WTC11 (cell line): ENCODE measurements around the gene ASB15. TPM values are rescaled to one million over a fixed set of nuclear protein-coding genes. Genes with fewer than 3 reads are reported as not detected.

Experiments
- ATAC-seq: fragments of 200-7000 bp; cut with Tn5 transposase; 2 replicates; pipeline ENCODE4 v1.10.0; 2021; ENCODE audit warnings: mild to moderate bottlenecking, moderate library complexity
- CTCF ChIA-PET: fragments of 300-600 bp; sonication (Branson Sonifier 250); formaldehyde crosslinking; loops from one replicate; lab custom pipeline; 2021; ENCODE audit warnings: antibody characterized with exemption; lab: Charles Lee
- POLR2A ChIA-PET: fragments of 350-600 bp; sonication (Branson Sonifier 250); formaldehyde crosslinking; loops from one replicate; lab custom pipeline; 2021; ENCODE audit warnings: antibody characterized with exemption; lab: Charles Lee
- DNase-seq: peaks from one replicate; pipeline ENCODE4 v3.0.0; 2021; ENCODE audit warnings: low spot score
- H3K27ac Mint-ChIP-seq: 2 replicates; pipeline ENCODE4 v1.8.0; 2021; ENCODE audit warnings: mixed read lengths
- H3K27me3 Mint-ChIP-seq: 2 replicates; pipeline ENCODE4 v1.8.0; 2021; ENCODE audit warnings: low read depth, mild to moderate bottlenecking, moderate library complexity, mixed read lengths
- H3K36me3 Mint-ChIP-seq: 2 replicates; pipeline ENCODE4 v1.8.0; 2021; ENCODE audit warnings: mixed read lengths
- H3K4me1 Mint-ChIP-seq: 2 replicates; pipeline ENCODE4 v1.8.0; 2022; ENCODE audit warnings: mixed read lengths
- H3K4me3 Mint-ChIP-seq: 2 replicates; pipeline ENCODE4 v1.8.0; 2021; ENCODE audit warnings: mild to moderate bottlenecking, moderate library complexity, mixed read lengths
- H3K9me3 Mint-ChIP-seq: 2 replicates; pipeline ENCODE4 v1.8.0; 2021; ENCODE audit warnings: mixed read lengths
- EMX1 ChIP-seq: fragments of 250-450 bp; sonication (Bioruptor Pico); IDR thresholded peaks from 2 replicates; pipeline ENCODE4 v1.8.0; 2021; ENCODE audit warnings: mild to moderate bottlenecking
- FOXK1 ChIP-seq: sonication (generic); formaldehyde crosslinking; IDR thresholded peaks from 2 replicates; pipeline ENCODE4 v1.8.0; 2022; ENCODE audit warnings: mild to moderate bottlenecking, moderate library complexity, missing genetic modification reagents
- GTF2I ChIP-seq: fragments of 250-450 bp; sonication (Bioruptor Pico); conservative IDR thresholded peaks from 2 replicates; pipeline ENCODE4 v1.4.0; 2021; ENCODE audit warnings: mild to moderate bottlenecking
- SP1 ChIP-seq: sonication (generic); formaldehyde crosslinking; conservative IDR thresholded peaks from 2 replicates; pipeline ENCODE4 v1.8.1; 2022; ENCODE audit warnings: missing genetic modification reagents
- TCF7 ChIP-seq: sonication (generic); formaldehyde crosslinking; IDR thresholded peaks from 2 replicates; pipeline ENCODE4 v1.8.0; 2022; ENCODE audit warnings: mild to moderate bottlenecking, low read depth, missing genetic modification reagents, moderate library complexity
- TEAD1 ChIP-seq: sonication (generic); formaldehyde crosslinking; IDR thresholded peaks from 2 replicates; pipeline ENCODE4 v1.8.0; 2022; ENCODE audit warnings: mild to moderate bottlenecking, missing genetic modification reagents
- TEAD4 ChIP-seq: sonication (generic); formaldehyde crosslinking; IDR thresholded peaks from 2 replicates; pipeline ENCODE4 v1.8.0; 2022; ENCODE audit warnings: mild to moderate bottlenecking, missing genetic modification reagents
- ZNF423 ChIP-seq: fragments of 250-450 bp; sonication (Bioruptor Pico); IDR thresholded peaks from 2 replicates; pipeline ENCODE4 v2.1.2; 2022; ENCODE audit warnings: mild to moderate bottlenecking, moderate library complexity
- total RNA-seq: library from RNA; stranded (reverse); gene quantifications from 3 replicates; pipeline ENCODE4 v1.2.3, GENCODE V29; 2021
- TF ChIP-seq, protein P1 (sequence below): sonication (generic); formaldehyde crosslinking; IDR thresholded peaks from 2 replicates; pipeline ENCODE4 v1.8.1; 2023; ENCODE audit warnings: mild to moderate bottlenecking, missing genetic modification reagents, moderate library complexity
- TF ChIP-seq, protein P2 (sequence below): sonication (generic); formaldehyde crosslinking; IDR thresholded peaks from 2 replicates; pipeline ENCODE4 v1.8.0; 2022; ENCODE audit warnings: mild to moderate bottlenecking, missing genetic modification reagents
- TF ChIP-seq, protein P3 (sequence below): sonication (generic); formaldehyde crosslinking; IDR thresholded peaks from 2 replicates; pipeline ENCODE4 v1.8.0; 2022; ENCODE audit warnings: mild to moderate bottlenecking, missing genetic modification reagents
- TF ChIP-seq, protein P4 (sequence below): sonication (generic); formaldehyde crosslinking; IDR thresholded peaks from 2 replicates; pipeline ENCODE4 v1.8.1; 2022; ENCODE audit warnings: mild to moderate bottlenecking, missing genetic modification reagents, moderate library complexity, borderline replicate concordance
- TF ChIP-seq, protein P5 (sequence below): fragments of 250-450 bp; sonication (Bioruptor Pico); IDR thresholded peaks from 2 replicates; pipeline ENCODE4 v1.9.0; 2021; ENCODE audit warnings: moderate library complexity, mild to moderate bottlenecking, inconsistent platforms, borderline replicate concordance
- TF ChIP-seq, protein P6 (sequence below): sonication (generic); formaldehyde crosslinking; IDR thresholded peaks from 2 replicates; pipeline ENCODE4 v1.8.1; 2022; ENCODE audit warnings: low read depth, mild to moderate bottlenecking, moderate library complexity, missing genetic modification reagents, borderline replicate concordance
- TF ChIP-seq, protein P7 (sequence below): fragments of 250-450 bp; sonication (Bioruptor Pico); IDR thresholded peaks from 2 replicates; pipeline ENCODE4 v1.9.0; 2021; ENCODE audit warnings: mild to moderate bottlenecking
- TF ChIP-seq, protein P8 (sequence below): sonication (generic); formaldehyde crosslinking; IDR thresholded peaks from 2 replicates; pipeline ENCODE4 v1.8.1; 2023; ENCODE audit warnings: mild to moderate bottlenecking, missing genetic modification reagents, borderline replicate concordance

Gene ASB15
- total RNA-seq, 1 experiment from 2014 or later, result not detected

DNA sequence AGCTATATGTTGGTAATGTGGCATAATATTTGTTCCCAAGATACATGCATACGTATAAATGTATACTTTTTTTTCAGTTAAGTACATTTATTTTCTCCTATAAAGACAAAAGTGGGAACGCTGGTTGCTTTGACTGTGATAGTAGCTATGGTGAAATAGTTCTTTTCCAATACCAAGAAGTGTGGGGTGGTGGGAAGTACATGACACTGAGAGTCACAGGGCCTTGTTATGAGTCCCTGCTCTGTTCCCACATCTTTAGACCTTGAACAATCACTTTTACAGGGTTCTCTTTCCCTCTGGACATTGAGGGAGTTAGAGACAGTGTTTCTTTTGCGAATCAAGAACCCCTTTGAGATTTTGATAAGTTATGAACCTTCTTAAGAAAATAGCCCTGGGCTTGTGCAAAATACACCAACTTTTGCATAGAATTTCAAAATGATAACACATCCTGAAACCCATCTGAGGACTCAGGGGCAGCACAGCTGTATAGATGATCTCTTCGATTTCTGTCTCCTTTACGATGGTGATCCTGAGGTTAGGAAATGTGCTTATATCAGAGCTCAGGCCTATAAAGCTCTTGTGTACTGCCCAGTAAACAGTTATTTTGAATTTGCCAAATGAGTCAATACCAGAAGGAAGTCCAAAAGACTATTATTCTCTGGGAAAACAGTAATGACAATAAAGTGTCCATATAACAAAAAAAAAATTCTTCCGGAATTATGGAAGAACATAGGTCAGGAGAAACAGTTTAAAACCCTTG, 55.1 kb downstream of the ASB15 start:
- Mint-ChIP-seq H3K27me3 (no peaks in the 10 kb centered on the region; the same call in 1 of the 2 replicates), H3K4me1 (peaks cover 12% of the 10 kb centered on the region), H3K4me3 (no peak overlapping the region), H3K27ac (no peak overlapping the region), H3K36me3 (no peaks in the 10 kb centered on the region), H3K9me3 (0 out of 2 replicates have a peak, but pooled peaks cover 1% of the 10 kb centered on the region)
- ATAC-seq (no peak), DNase-seq (no peak)
- ChIA-PET CTCF (interaction anchor here (0.6 to 1.4 kb wide), 4 partner anchors 11 to 163 kb away, joined by 3 to 5 read pairs (median 3); no protein-coding TSS in a partner anchor), POLR2A (interaction anchor here (0.6 to 0.8 kb wide), 2 partner anchors 8 to 399 kb away, joined by 4 to 6 read pairs; no protein-coding TSS in a partner anchor)
- TF ChIP-seq TCF7 (CRISPR knock-in tag), result no peak
- TF ChIP-seq, protein P1, sequence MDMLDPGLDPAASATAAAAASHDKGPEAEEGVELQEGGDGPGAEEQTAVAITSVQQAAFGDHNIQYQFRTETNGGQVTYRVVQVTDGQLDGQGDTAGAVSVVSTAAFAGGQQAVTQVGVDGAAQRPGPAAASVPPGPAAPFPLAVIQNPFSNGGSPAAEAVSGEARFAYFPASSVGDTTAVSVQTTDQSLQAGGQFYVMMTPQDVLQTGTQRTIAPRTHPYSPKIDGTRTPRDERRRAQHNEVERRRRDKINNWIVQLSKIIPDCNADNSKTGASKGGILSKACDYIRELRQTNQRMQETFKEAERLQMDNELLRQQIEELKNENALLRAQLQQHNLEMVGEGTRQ (CRISPR knock-in tag), result no peak
- TF ChIP-seq, protein P2, sequence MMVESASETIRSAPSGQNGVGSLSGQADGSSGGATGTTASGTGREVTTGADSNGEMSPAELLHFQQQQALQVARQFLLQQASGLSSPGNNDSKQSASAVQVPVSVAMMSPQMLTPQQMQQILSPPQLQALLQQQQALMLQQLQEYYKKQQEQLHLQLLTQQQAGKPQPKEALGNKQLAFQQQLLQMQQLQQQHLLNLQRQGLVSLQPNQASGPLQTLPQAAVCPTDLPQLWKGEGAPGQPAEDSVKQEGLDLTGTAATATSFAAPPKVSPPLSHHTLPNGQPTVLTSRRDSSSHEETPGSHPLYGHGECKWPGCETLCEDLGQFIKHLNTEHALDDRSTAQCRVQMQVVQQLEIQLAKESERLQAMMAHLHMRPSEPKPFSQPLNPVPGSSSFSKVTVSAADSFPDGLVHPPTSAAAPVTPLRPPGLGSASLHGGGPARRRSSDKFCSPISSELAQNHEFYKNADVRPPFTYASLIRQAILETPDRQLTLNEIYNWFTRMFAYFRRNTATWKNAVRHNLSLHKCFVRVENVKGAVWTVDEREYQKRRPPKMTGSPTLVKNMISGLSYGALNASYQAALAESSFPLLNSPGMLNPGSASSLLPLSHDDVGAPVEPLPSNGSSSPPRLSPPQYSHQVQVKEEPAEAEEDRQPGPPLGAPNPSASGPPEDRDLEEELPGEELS (CRISPR knock-in tag), result no peak
- TF ChIP-seq SP1 (CRISPR knock-in tag), result no peak
- TF ChIP-seq, protein P3, sequence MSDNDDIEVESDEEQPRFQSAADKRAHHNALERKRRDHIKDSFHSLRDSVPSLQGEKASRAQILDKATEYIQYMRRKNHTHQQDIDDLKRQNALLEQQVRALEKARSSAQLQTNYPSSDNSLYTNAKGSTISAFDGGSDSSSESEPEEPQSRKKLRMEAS (CRISPR knock-in tag), result no peak
- TF ChIP-seq, protein P4, sequence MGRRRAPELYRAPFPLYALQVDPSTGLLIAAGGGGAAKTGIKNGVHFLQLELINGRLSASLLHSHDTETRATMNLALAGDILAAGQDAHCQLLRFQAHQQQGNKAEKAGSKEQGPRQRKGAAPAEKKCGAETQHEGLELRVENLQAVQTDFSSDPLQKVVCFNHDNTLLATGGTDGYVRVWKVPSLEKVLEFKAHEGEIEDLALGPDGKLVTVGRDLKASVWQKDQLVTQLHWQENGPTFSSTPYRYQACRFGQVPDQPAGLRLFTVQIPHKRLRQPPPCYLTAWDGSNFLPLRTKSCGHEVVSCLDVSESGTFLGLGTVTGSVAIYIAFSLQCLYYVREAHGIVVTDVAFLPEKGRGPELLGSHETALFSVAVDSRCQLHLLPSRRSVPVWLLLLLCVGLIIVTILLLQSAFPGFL (CRISPR knock-in tag), result no peak
- TF ChIP-seq GTF2I (CRISPR knock-in tag), result no peak
- no peak for TF ChIP-seq FOXK1 (CRISPR knock-in tag)
- TF ChIP-seq, protein P5, sequence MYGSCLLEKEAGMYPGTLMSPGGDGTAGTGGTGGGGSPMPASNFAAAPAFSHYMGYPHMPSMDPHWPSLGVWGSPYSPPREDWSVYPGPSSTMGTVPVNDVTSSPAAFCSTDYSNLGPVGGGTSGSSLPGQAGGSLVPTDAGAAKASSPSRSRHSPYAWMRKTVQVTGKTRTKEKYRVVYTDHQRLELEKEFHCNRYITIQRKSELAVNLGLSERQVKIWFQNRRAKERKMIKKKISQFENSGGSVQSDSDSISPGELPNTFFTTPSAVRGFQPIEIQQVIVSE (CRISPR knock-in tag), result no peak
- TF ChIP-seq ZNF423 (CRISPR knock-in tag), result no peak
- TF ChIP-seq TEAD1 (CRISPR knock-in tag), result no peak
- TF ChIP-seq, protein P6, sequence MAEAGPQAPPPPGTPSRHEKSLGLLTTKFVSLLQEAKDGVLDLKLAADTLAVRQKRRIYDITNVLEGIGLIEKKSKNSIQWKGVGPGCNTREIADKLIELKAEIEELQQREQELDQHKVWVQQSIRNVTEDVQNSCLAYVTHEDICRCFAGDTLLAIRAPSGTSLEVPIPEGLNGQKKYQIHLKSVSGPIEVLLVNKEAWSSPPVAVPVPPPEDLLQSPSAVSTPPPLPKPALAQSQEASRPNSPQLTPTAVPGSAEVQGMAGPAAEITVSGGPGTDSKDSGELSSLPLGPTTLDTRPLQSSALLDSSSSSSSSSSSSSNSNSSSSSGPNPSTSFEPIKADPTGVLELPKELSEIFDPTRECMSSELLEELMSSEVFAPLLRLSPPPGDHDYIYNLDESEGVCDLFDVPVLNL (CRISPR knock-in tag), result no peak
- TF ChIP-seq, protein P7, sequence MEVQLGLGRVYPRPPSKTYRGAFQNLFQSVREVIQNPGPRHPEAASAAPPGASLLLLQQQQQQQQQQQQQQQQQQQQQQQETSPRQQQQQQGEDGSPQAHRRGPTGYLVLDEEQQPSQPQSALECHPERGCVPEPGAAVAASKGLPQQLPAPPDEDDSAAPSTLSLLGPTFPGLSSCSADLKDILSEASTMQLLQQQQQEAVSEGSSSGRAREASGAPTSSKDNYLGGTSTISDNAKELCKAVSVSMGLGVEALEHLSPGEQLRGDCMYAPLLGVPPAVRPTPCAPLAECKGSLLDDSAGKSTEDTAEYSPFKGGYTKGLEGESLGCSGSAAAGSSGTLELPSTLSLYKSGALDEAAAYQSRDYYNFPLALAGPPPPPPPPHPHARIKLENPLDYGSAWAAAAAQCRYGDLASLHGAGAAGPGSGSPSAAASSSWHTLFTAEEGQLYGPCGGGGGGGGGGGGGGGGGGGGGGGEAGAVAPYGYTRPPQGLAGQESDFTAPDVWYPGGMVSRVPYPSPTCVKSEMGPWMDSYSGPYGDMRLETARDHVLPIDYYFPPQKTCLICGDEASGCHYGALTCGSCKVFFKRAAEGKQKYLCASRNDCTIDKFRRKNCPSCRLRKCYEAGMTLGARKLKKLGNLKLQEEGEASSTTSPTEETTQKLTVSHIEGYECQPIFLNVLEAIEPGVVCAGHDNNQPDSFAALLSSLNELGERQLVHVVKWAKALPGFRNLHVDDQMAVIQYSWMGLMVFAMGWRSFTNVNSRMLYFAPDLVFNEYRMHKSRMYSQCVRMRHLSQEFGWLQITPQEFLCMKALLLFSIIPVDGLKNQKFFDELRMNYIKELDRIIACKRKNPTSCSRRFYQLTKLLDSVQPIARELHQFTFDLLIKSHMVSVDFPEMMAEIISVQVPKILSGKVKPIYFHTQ (CRISPR knock-in tag), result no peak

DNA sequence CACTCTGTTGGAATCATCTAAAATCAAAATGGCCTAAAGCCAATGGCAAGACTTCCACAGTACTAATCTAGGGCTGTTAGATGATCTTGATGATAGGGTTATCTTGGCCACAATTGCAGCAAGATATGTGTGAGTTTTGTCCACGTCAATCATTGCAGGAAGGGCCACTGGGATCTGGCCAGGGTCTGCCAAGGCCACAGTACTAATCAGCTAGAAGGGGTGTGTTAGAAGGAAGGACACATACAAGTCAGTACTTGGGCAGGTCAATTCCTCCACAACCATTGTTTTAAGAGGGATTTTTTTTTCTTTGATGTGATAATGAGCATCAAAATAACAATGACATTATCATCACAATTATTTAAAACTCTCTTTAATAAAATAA, 55.7 kb downstream of the ASB15 start:
- TF ChIP-seq EMX1 (CRISPR knock-in tag) (no peak), ZNF423 (CRISPR knock-in tag) (no peak), TEAD4 (CRISPR knock-in tag) (no peak)
- TF ChIP-seq, protein P4 (CRISPR knock-in tag), result no peak
- TF ChIP-seq, protein P5 (CRISPR knock-in tag), result no peak
- TF ChIP-seq, protein P8, sequence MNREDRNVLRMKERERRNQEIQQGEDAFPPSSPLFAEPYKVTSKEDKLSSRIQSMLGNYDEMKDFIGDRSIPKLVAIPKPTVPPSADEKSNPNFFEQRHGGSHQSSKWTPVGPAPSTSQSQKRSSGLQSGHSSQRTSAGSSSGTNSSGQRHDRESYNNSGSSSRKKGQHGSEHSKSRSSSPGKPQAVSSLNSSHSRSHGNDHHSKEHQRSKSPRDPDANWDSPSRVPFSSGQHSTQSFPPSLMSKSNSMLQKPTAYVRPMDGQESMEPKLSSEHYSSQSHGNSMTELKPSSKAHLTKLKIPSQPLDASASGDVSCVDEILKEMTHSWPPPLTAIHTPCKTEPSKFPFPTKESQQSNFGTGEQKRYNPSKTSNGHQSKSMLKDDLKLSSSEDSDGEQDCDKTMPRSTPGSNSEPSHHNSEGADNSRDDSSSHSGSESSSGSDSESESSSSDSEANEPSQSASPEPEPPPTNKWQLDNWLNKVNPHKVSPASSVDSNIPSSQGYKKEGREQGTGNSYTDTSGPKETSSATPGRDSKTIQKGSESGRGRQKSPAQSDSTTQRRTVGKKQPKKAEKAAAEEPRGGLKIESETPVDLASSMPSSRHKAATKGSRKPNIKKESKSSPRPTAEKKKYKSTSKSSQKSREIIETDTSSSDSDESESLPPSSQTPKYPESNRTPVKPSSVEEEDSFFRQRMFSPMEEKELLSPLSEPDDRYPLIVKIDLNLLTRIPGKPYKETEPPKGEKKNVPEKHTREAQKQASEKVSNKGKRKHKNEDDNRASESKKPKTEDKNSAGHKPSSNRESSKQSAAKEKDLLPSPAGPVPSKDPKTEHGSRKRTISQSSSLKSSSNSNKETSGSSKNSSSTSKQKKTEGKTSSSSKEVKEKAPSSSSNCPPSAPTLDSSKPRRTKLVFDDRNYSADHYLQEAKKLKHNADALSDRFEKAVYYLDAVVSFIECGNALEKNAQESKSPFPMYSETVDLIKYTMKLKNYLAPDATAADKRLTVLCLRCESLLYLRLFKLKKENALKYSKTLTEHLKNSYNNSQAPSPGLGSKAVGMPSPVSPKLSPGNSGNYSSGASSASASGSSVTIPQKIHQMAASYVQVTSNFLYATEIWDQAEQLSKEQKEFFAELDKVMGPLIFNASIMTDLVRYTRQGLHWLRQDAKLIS, result no peak
- POLR2A ChIA-PET, result interaction anchor here (0.6 to 0.8 kb wide), 2 partner anchors 9 to 400 kb away, joined by 4 to 6 read pairs; no protein-coding TSS in a partner anchor
- H3K27me3 Mint-ChIP-seq, result no peaks in the 10 kb centered on the region; the same call in 1 of the 2 replicates

More for the DNA sequence above, 55.7 kb downstream of the ASB15 start:
- Mint-ChIP-seq H3K36me3 (no peaks in the 10 kb centered on the region), H3K4me3 (no peak overlapping the region), H3K9me3 (peaks cover 6% of the 10 kb centered on the region; the same call in 1 of the 2 replicates), H3K27ac (no peak overlapping the region), H3K4me1 (peaks cover 14% of the 10 kb centered on the region)
- CTCF ChIA-PET, result interaction anchor here (1.0 to 1.4 kb wide), 3 partner anchors 25 to 163 kb away, joined by 3 to 5 read pairs (median 3); no protein-coding TSS in a partner anchor
- ATAC-seq, result no peak
- DNase-seq, result no peak
